ENCODE data around the gene IPO8.

IPO8 gene

GRCh38 chr12:30719060-30719459, 23.4 kb upstream of the IPO8 start:
- Histone ChIP-seq H3K79me2 (ENCODE audit: insufficient read depth, low read length) (no peaks in the 10 kb centered on the region), H3K4me1 (ENCODE audit: insufficient read depth, low read length, poor library complexity, severe bottlenecking) (no peaks in the 10 kb centered on the region), H3K4me3 (ENCODE audit: low read length, poor library complexity, severe bottlenecking) (no peak overlapping the region), H4K20me1 (ENCODE audit: insufficient read depth, low read length, poor library complexity, severe bottlenecking) (no peaks in the 10 kb centered on the region), H3K36me3 (ENCODE audit: insufficient read depth, low read length) (peaks cover 54% of the 10 kb centered on the region), H3K9ac (ENCODE audit: low read depth, low read length, poor library complexity, severe bottlenecking) (no peak overlapping the region), H3K9me3 (ENCODE audit: insufficient read depth, low read depth, low read length) (no peaks in the 10 kb centered on the region), H3K27me3 (ENCODE audit: insufficient read depth, low read length, poor library complexity, severe bottlenecking) (no peaks in the 10 kb centered on the region), H3K4me2 (ENCODE audit: low read depth, low read length, poor library complexity, severe bottlenecking) (no peak overlapping the region), H3F3A (ENCODE audit: low read depth) (no peaks in the 10 kb centered on the region), H2AFZ (ENCODE audit: low read length) (no peak overlapping the region), H3K9me2 (replicated peaks; ENCODE audit: low read depth, low read length) (no peaks in the 10 kb centered on the region)
- no peak for TF ChIP-seq CTCF (conservative IDR thresholded peaks at IDR 0.05; ENCODE audit: low read length)
- no peak for TF ChIP-seq EZH2phosphoT487 (IDR thresholded peaks at IDR 0.05; ENCODE audit: borderline replicate concordance)

DNA sequence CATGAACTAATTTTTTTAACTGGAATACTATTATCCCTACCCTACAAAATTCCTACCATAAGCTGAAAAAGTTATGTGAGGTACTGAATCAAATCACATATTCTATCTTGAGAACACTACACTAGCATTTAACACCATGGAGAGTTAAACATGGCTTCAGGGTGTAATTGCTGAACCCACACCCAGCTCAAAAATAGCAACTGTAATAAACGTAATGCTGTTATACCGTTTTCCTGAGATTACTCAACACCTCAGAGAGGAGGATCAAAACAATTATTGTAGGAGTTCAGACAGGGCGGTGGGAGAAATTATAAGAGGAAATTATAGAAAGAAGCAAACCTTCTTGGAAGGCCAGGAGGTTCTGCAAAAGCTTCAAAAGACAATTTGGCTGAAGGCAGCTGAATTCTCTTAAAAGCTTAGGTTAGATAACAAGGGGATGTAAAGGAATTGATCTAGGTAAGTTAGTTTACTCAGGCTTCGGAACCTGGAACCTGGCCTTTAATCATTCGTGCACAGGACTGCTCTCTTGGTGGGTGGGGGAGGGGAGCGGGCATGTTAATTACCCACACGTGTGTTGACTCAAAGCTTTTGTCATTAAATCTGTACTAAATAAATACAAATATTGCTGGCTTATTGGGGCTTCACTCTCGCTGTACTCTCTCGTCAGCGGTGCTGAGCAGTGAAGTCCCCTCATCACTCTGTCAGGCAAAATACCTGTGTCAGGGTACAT, 12.1 kb upstream of the IPO8 start:
- H3K9ac ChIP-seq (ENCODE audit: low read depth, low read length, poor library complexity, severe bottlenecking) = no peak overlapping the region
- H3K36me3 ChIP-seq (ENCODE audit: insufficient read depth, low read length) = peaks cover 20% of the 10 kb centered on the region; the same call in 1 of the 2 replicates
- TF ChIP-seq CTCF (conservative IDR thresholded peaks at IDR 0.05; ENCODE audit: low read length) (no peak), EZH2phosphoT487 (IDR thresholded peaks at IDR 0.05; ENCODE audit: borderline replicate concordance) (no peak)
- no peak overlapping the region for H2AFZ ChIP-seq (ENCODE audit: low read length)
- H3K79me2 ChIP-seq (ENCODE audit: insufficient read depth, low read length) = no peaks in the 10 kb centered on the region
- H3K9me2 ChIP-seq (replicated peaks; ENCODE audit: low read depth, low read length) = no peaks in the 10 kb centered on the region
- H3K9me3 ChIP-seq (ENCODE audit: insufficient read depth, low read depth, low read length) = no peaks in the 10 kb centered on the region
- no peaks in the 10 kb centered on the region for H4K20me1 ChIP-seq (ENCODE audit: insufficient read depth, low read length, poor library complexity, severe bottlenecking)
- H3K4me3 ChIP-seq (ENCODE audit: low read length, poor library complexity, severe bottlenecking) = no peak overlapping the region
- H3K27me3 ChIP-seq (ENCODE audit: insufficient read depth, low read length, poor library complexity, severe bottlenecking) = no peaks in the 10 kb centered on the region
- no peak overlapping the region for H3K4me2 ChIP-seq (ENCODE audit: low read depth, low read length, poor library complexity, severe bottlenecking)
- H3F3A ChIP-seq (ENCODE audit: low read depth) = no peaks in the 10 kb centered on the region
- no peaks in the 10 kb centered on the region for H3K4me1 ChIP-seq (ENCODE audit: insufficient read depth, low read length, poor library complexity, severe bottlenecking)

- no peaks in the 10 kb centered on the region for H3F3A ChIP-seq (ENCODE audit: low read depth)
- no peaks in the 10 kb centered on the region for H3K4me1 ChIP-seq (ENCODE audit: insufficient read depth, low read length, poor library complexity, severe bottlenecking)
- no peaks in the 10 kb centered on the region for H3K79me2 ChIP-seq (ENCODE audit: insufficient read depth, low read length)
- TF ChIP-seq EZH2phosphoT487 (IDR thresholded peaks at IDR 0.05; ENCODE audit: borderline replicate concordance) = no peak
- TF ChIP-seq CTCF (conservative IDR thresholded peaks at IDR 0.05; ENCODE audit: low read length) = no peak
- no peaks in the 10 kb centered on the region for H4K20me1 ChIP-seq (ENCODE audit: insufficient read depth, low read length, poor library complexity, severe bottlenecking)
- no peak overlapping the region for H3K4me2 ChIP-seq (ENCODE audit: low read depth, low read length, poor library complexity, severe bottlenecking)
- H3K4me3 ChIP-seq (ENCODE audit: low read length, poor library complexity, severe bottlenecking) = no peak overlapping the region
- no peaks in the 10 kb centered on the region for H3K9me3 ChIP-seq (ENCODE audit: insufficient read depth, low read depth, low read length)
- H3K36me3 ChIP-seq (ENCODE audit: insufficient read depth, low read length) = peaks cover 16% of the 10 kb centered on the region; the same call in 1 of the 2 replicates
- no peak overlapping the region for H2AFZ ChIP-seq (ENCODE audit: low read length)
- no peaks in the 10 kb centered on the region for H3K27me3 ChIP-seq (ENCODE audit: insufficient read depth, low read length, poor library complexity, severe bottlenecking)
- no peak overlapping the region for H3K9ac ChIP-seq (ENCODE audit: low read depth, low read length, poor library complexity, severe bottlenecking)
- no peaks in the 10 kb centered on the region for H3K9me2 ChIP-seq (replicated peaks; ENCODE audit: low read depth, low read length)
Observed at GRCh38 chr12:30706476-30706875, 10.8 kb upstream of the IPO8 start.
